Liver (tissue), 9 donors: Measurements from ENCODE around the gene UBXN7. TPM values are rescaled to one million over a fixed set of nuclear protein-coding genes. Genes with fewer than 3 reads are reported as not detected.
"Not testable (repeated sequence)": the region's sequence is repeated elsewhere in the genome, so short reads cannot be mapped to it uniquely, and the experiment has no call there.

ENCODE experiments used
- DNase-seq: peaks from one replicate; pipeline ENCODE4 v3.0.0-alpha.2; 2017; ENCODE audit warnings: low spot score
- H3K27ac ChIP-seq, 2 donors: one replicate each; pipeline ENCODE4 v1.7.0; 2013; ENCODE audit warnings: inconsistent platforms in 2 of 2, low read length in 2 of 2, control low read depth in 1 of 2, low read depth in 1 of 2, mild to moderate bottlenecking in 1 of 2
- H3K27me3 ChIP-seq, 4 donors: one replicate each; pipeline versions ENCODE4 v1.6.1 to v1.7.0; 2013; ENCODE audit warnings: low read length in 3 of 4, inconsistent platforms in 1 of 4, mild to moderate bottlenecking in 1 of 4, moderate library complexity in 1 of 4; ENCODE audit not compliant: control insufficient read depth in 4 of 4, insufficient read depth in 4 of 4
- H3K36me3 ChIP-seq, 4 donors: one replicate each; pipeline versions ENCODE4 v1.6.1 to v1.7.0; 2013; ENCODE audit warnings: low read length in 3 of 4, mild to moderate bottlenecking in 3 of 4, low read depth in 1 of 4, moderate library complexity in 1 of 4; ENCODE audit not compliant: control insufficient read depth in 4 of 4, insufficient read depth in 3 of 4
- H3K4me1 ChIP-seq, 4 donors: one replicate each; pipeline versions ENCODE4 v1.6.1 to v1.7.0; 2013; ENCODE audit warnings: low read length in 3 of 4, mild to moderate bottlenecking in 3 of 4, moderate library complexity in 1 of 4; ENCODE audit not compliant: control insufficient read depth in 4 of 4, insufficient read depth in 4 of 4
- H3K4me3 ChIP-seq, 3 donors: one replicate each; pipeline versions ENCODE4 v1.6.1 to v1.7.0; 2013; ENCODE audit warnings: low read length in 3 of 3, control low read depth in 1 of 3, low read depth in 1 of 3, mild to moderate bottlenecking in 1 of 3
- H3K9ac ChIP-seq, 2 donors: one replicate each; pipeline ENCODE4 v1.7.0; 2013; ENCODE audit warnings: low read length in 2 of 2, mild to moderate bottlenecking in 2 of 2, moderate library complexity in 2 of 2, control low read depth in 1 of 2, low read depth in 1 of 2
- H3K9me3 ChIP-seq, 4 donors: one replicate each; pipeline versions ENCODE4 v1.6.1 to v1.7.0; 2013; ENCODE audit warnings: low read length in 3 of 4; ENCODE audit not compliant: control insufficient read depth in 4 of 4
- CTCF ChIP-seq: fragments of 150-350 bp; IDR thresholded peaks from 2 replicates; pipeline ENCODE4 v1.5.1; 2017; ENCODE audit warnings: improper control_type of control experiment, low read depth, low read length; ENCODE audit not compliant: missing input control
- EGR1 ChIP-seq, 2 donors: IDR thresholded peaks; 2 replicates each; pipeline ENCODE4 v1.6.1; 2016 to 2018; ENCODE audit warnings: antibody characterized with exemption in 2 of 2, low read depth in 2 of 2
- GABPA ChIP-seq, 2 donors: IDR thresholded peaks in 1 of 2; conservative IDR thresholded peaks in 1 of 2; 2 replicates each; pipeline ENCODE4 v1.6.1; 2016; ENCODE audit warnings: antibody characterized with exemption in 2 of 2, mild to moderate bottlenecking in 1 of 2, moderate library complexity in 1 of 2
- HNF4A ChIP-seq, 2 donors: conservative IDR thresholded peaks; 2 replicates each; pipeline ENCODE4 v1.6.1; 2016; ENCODE audit warnings: antibody characterized with exemption in 2 of 2, mild to moderate bottlenecking in 2 of 2
- JUND ChIP-seq, 2 donors: IDR thresholded peaks; 2 replicates each; pipeline ENCODE4 v1.6.1; 2016; ENCODE audit warnings: antibody characterized with exemption in 2 of 2
- MAX ChIP-seq: IDR thresholded peaks from 2 replicates; pipeline ENCODE4 v1.6.1; 2016; ENCODE audit warnings: antibody characterized with exemption
- NR2F2 ChIP-seq: IDR thresholded peaks from 2 replicates; pipeline ENCODE4 v1.6.1; 2016; ENCODE audit warnings: antibody characterized with exemption
- RAD21 ChIP-seq, 2 donors: IDR thresholded peaks; 2 replicates each; pipeline ENCODE4 v1.6.1; 2016; ENCODE audit warnings: antibody characterized with exemption in 2 of 2, mild to moderate bottlenecking in 2 of 2
- REST ChIP-seq: IDR thresholded peaks from 2 replicates; pipeline ENCODE4 v1.6.1; 2016; ENCODE audit warnings: antibody characterized with exemption, mild to moderate bottlenecking
- RXRA ChIP-seq, 2 donors: IDR thresholded peaks; 2 replicates each; pipeline ENCODE4 v1.6.1; 2017 to 2018; ENCODE audit warnings: antibody characterized with exemption in 2 of 2, mild to moderate bottlenecking in 1 of 2
- SP1 ChIP-seq: IDR thresholded peaks from 2 replicates; pipeline ENCODE4 v1.6.1; 2018; ENCODE audit warnings: antibody characterized with exemption, mild to moderate bottlenecking
- TAF1 ChIP-seq: conservative IDR thresholded peaks from 2 replicates; pipeline ENCODE4 v1.6.1; 2016; ENCODE audit warnings: antibody characterized with exemption, mild to moderate bottlenecking
- YY1 ChIP-seq: IDR thresholded peaks from 2 replicates; pipeline ENCODE4 v1.6.1; 2016; ENCODE audit warnings: antibody characterized with exemption, mild to moderate bottlenecking
- WGBS: extraction: QIAGEN DNeasy Blood & Tissue Kit; methylation state at CpG from one replicate; pipeline ENCODE4 v1.1.7; 2013; 5-methylcytosine and 5-hydroxymethylcytosine counted together
- polyA plus RNA-seq, 2 donors: library from polyadenylated mRNA; stranded (reverse) in 1 of 2; unstranded in 1 of 2; fragments of 200-250 nt in 1 of 2; fragments of >200 nt in 1 of 2; fragmentation: Nextera tagmentation in 1 of 2; extraction: Ambion mirVana in 1 of 2; gene quantifications; one replicate each; pipeline versions ENCODE4 v1.2.1 to v1.2.3, GENCODE V29; 2013 to 2015
- total RNA-seq, 2 donors: library from RNA; depleted of rRNA; stranded (reverse); fragments of >200 nt; gene quantifications; one replicate each; pipeline ENCODE4 v1.2.3, GENCODE V29; 2014
- TF ChIP-seq, protein P1 (sequence below): IDR thresholded peaks from 2 replicates; pipeline ENCODE4 v1.6.1; 2016; ENCODE audit warnings: antibody characterized with exemption
- TF ChIP-seq, protein P2 (sequence below): IDR thresholded peaks from 2 replicates; pipeline ENCODE4 v1.6.1; 2016; ENCODE audit warnings: antibody characterized with exemption
- donor health status: healthy.
- donor health status: healthy.
- donor health status: healthy.
- donor health status: healthy.
- donor health status: healthy.

The UBXN7 gene
- total and polyA plus RNA-seq, 4 donors = 2.9 to 15.5 (median 7.7) TPM

DNA sequence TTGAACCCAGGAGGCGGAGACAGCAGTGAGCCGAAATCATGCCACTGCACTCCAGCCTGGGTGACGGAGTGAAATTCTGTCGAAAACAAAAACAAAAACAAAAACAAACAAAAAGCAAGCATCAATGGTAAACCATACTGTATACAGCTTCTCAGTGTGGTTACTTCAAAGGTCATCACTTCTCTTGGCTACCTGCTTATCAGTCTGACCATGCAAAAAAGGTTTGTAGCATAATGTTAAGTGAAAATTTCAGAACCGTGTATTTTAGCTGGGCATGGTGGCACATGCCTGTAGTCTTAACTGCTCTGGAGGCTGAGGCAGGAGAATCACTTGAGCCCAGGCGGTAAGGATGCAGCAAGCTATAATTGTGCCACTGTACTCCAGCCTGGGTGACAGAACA is 4.2 kb downstream of the UBXN7 start (continued):
- TF ChIP-seq, protein P1, sequence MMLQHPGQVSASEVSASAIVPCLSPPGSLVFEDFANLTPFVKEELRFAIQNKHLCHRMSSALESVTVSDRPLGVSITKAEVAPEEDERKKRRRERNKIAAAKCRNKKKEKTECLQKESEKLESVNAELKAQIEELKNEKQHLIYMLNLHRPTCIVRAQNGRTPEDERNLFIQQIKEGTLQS = no peak
- TF ChIP-seq HNF4A (conservative IDR thresholded peaks at IDR 0.05) = no peak
- TF ChIP-seq JUND (IDR thresholded peaks at IDR 0.05) = no peak
- TF ChIP-seq EGR1 (IDR thresholded peaks at IDR 0.05; ENCODE audit: low read depth in 2 of 2) = no peak

- 98% methylated on average over 6 of the region's 6 CpGs for whole genome bisulfite sequencing
- not testable (repeated sequence) for H3K9me3 ChIP-seq, H3K4me3 ChIP-seq, H3K27ac ChIP-seq, H3K9ac ChIP-seq, H3K27me3 ChIP-seq, H3K36me3 ChIP-seq, H3K4me1 ChIP-seq, DNase-seq
Observed at GRCh38 chr3:196424421-196424820, 7.8 kb downstream of the UBXN7 start.

GRCh38 chr3:196423044-196423781 is 9.0 kb downstream of the UBXN7 start:
- no peaks in the 10 kb centered on the region for H3K9me3 ChIP-seq
- no peak for TF ChIP-seq CTCF
- TF ChIP-seq RXRA (IDR thresholded peaks at IDR 0.05) = no peak
- no peak for TF ChIP-seq RAD21 (IDR thresholded peaks at IDR 0.05)
- TF ChIP-seq, protein P2, sequence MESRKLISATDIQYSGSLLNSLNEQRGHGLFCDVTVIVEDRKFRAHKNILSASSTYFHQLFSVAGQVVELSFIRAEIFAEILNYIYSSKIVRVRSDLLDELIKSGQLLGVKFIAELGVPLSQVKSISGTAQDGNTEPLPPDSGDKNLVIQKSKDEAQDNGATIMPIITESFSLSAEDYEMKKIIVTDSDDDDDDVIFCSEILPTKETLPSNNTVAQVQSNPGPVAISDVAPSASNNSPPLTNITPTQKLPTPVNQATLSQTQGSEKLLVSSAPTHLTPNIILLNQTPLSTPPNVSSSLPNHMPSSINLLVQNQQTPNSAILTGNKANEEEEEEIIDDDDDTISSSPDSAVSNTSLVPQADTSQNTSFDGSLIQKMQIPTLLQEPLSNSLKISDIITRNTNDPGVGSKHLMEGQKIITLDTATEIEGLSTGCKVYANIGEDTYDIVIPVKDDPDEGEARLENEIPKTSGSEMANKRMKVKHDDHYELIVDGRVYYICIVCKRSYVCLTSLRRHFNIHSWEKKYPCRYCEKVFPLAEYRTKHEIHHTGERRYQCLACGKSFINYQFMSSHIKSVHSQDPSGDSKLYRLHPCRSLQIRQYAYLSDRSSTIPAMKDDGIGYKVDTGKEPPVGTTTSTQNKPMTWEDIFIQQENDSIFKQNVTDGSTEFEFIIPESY = no peak
- TF ChIP-seq HNF4A (conservative IDR thresholded peaks at IDR 0.05) = no peak
- no peak for TF ChIP-seq EGR1 (IDR thresholded peaks at IDR 0.05; ENCODE audit: low read depth in 2 of 2)
- no peak for TF ChIP-seq NR2F2
- TF ChIP-seq TAF1 = no peak
- TF ChIP-seq, protein P1 = no peak
- TF ChIP-seq YY1 = no peak
- TF ChIP-seq SP1 = no peak
- TF ChIP-seq GABPA (IDR thresholded peaks at IDR 0.05 in 1 of 2, conservative IDR thresholded peaks at IDR 0.05 in 1 of 2) = no peak
- TF ChIP-seq REST = no peak
- no peak for TF ChIP-seq MAX
- no peaks in the 10 kb centered on the region for H3K27me3 ChIP-seq
- H3K27ac ChIP-seq = no peak overlapping the region
- peak; percentile 41 for DNase-seq
- H3K4me3 ChIP-seq = no peak overlapping the region
- WGBS = 82% methylated on average over 10 of the region's 10 CpGs
- no peaks in the 10 kb centered on the region for H3K36me3 ChIP-seq
- no peaks in the 10 kb centered on the region for H3K4me1 ChIP-seq
- H3K9ac ChIP-seq = no peak overlapping the region

- H3K9me3 ChIP-seq, H3K4me1 ChIP-seq, H3K9ac ChIP-seq, H3K36me3 ChIP-seq, H3K4me3 ChIP-seq, DNase-seq, H3K27ac ChIP-seq, H3K27me3 ChIP-seq: not testable (repeated sequence)
- 98% methylated on average over 5 of the region's 5 CpGs for WGBS
Observed at GRCh38 chr3:196421668-196422067, 10.6 kb downstream of the UBXN7 start.
